Iris pigment epithelial cell (primary cell): ENCODE data around the gene IWS1.
"Not testable (repeated sequence)": the region's sequence is repeated elsewhere in the genome, so short reads cannot be mapped to it uniquely, and the experiment has no call there.

Experiments used
- DNase-seq: peaks from one replicate; pipeline ENCODE4 v3.0.0-alpha.2; 2011; ENCODE audit warnings: low read depth

IWS1 gene

GRCh38 chr2:127560201-127560930 is 34.1 kb upstream of the IWS1 start:
- no peak for DNase-seq

GRCh38 chr2:127559454-127559853 is 33.2 kb upstream of the IWS1 start:
- DNase-seq: no peak

GRCh38 chr2:127558911-127559310 is 32.6 kb upstream of the IWS1 start:
- no peak for DNase-seq

GRCh38 chr2:127552846-127553245 is 26.6 kb upstream of the IWS1 start:
- DNase-seq: no peak

- no peak for DNase-seq
Measured at GRCh38 chr2:127552336-127552735, 26.0 kb upstream of the IWS1 start.

- DNase-seq: no peak
Measured at GRCh38 chr2:127551221-127551930, 25.1 kb upstream of the IWS1 start.

- DNase-seq: no peak
Measured at GRCh38 chr2:127546797-127547196, 20.5 kb upstream of the IWS1 start.

- no peak for DNase-seq
Measured at GRCh38 chr2:127545796-127546195, 19.5 kb upstream of the IWS1 start.

GRCh38 chr2:127545189-127545588 is 18.9 kb upstream of the IWS1 start:
- DNase-seq: no peak

- DNase-seq: not testable (repeated sequence)
Measured at GRCh38 chr2:127543013-127543501, 16.8 kb upstream of the IWS1 start.

- DNase-seq: no peak
Measured at GRCh38 chr2:127542231-127542630, 15.9 kb upstream of the IWS1 start.

GRCh38 chr2:127541809-127542208 is 15.5 kb upstream of the IWS1 start:
- no peak for DNase-seq

GRCh38 chr2:127537644-127538043 is 11.4 kb upstream of the IWS1 start:
- DNase-seq: no peak

GRCh38 chr2:127536707-127537541 is 10.6 kb upstream of the IWS1 start:
- DNase-seq: no peak

GRCh38 chr2:127535918-127536317 is 9.6 kb upstream of the IWS1 start:
- DNase-seq: no peak

GRCh38 chr2:127535422-127535901 is 9.2 kb upstream of the IWS1 start, which contains the start of gene MYO7B:
Gene MYO7B, plus strand, starts transcription at chr2:127535683. Its CDS starts 24,040 bp downstream, at chr2:127559723.
- DNase-seq: no peak

- no peak for DNase-seq
Measured at GRCh38 chr2:127532296-127532695, 6.0 kb upstream of the IWS1 start.

GRCh38 chr2:127531221-127531648 is 4.9 kb upstream of the IWS1 start:
- no peak for DNase-seq

- no peak for DNase-seq
Measured at GRCh38 chr2:127530245-127531140, 4.2 kb upstream of the IWS1 start.

GRCh38 chr2:127529416-127529815 is 3.1 kb upstream of the IWS1 start:
- not testable (repeated sequence) for DNase-seq

GRCh38 chr2:127528487-127528886 is 2.2 kb upstream of the IWS1 start:
- DNase-seq: no peak
